Measurements from ENCODE around the gene THOC3. TPM values are rescaled to one million over a fixed set of nuclear protein-coding genes. Genes with fewer than 3 reads are reported as not detected.
"Not testable (repeated sequence)": the region's sequence is repeated elsewhere in the genome, so short reads cannot be mapped to it uniquely, and the experiment has no call there.

The THOC3 gene
- polyA plus RNA-seq, 3 donors, result 10.9 to 41.4 (median 29.7) TPM

- no peak for DNase-seq
- Mint-ChIP-seq H3K36me3 (peaks cover 0 to 6% of the 10 kb centered on the region in 2 donors), H3K9me3 (no peaks in the 10 kb centered on the region), H3K4me1 (no peaks in the 10 kb centered on the region), H3K27me3 (ENCODE audit: low read depth in 3 of 3) (peaks cover 0 to 4% (median 3%) of the 10 kb centered on the region in 3 donors), H3K4me3 (no peak overlapping the region), H3K27ac (no peak overlapping the region)
- H3K9ac ChIP-seq (ENCODE audit: insufficient read depth, low read length, poor library complexity, severe bottlenecking), result no peak overlapping the region
- 91% methylated on average over 9 of the region's 9 CpGs for WGBS (ENCODE audit: insufficient coverage)
- H3K27ac ChIP-seq (ENCODE audit: low read depth in 1 of 2, low read length in 2 of 2), result no peak overlapping the region
- H3K79me2 ChIP-seq (ENCODE audit: insufficient read depth, low read length), result no peaks in the 10 kb centered on the region
- H4K20me1 ChIP-seq (ENCODE audit: insufficient read depth, low read length), result no peaks in the 10 kb centered on the region
- H3K36me3 ChIP-seq (replicated peaks in 1 of 2; ENCODE audit: control insufficient read depth in 1 of 2, insufficient read depth in 2 of 2, low read length in 2 of 2), result no peaks in the 10 kb centered on the region
- H3K4me3 ChIP-seq (replicated peaks in 1 of 3; ENCODE audit: low read depth in 2 of 3, low read length in 3 of 3), result no peak overlapping the region
- no peak overlapping the region for H2AFZ ChIP-seq (ENCODE audit: insufficient read depth, low read depth, low read length, poor library complexity, severe bottlenecking)
- no peak overlapping the region for H3K4me2 ChIP-seq (replicated peaks; ENCODE audit: extremely low read depth, low read length, poor library complexity, severe bottlenecking)
- intact Hi-C loops (cut with micrococcal nuclease), result no loop called here
- H3K4me1 ChIP-seq (ENCODE audit: control insufficient read depth in 1 of 2, insufficient read depth in 2 of 2, low read length in 2 of 2), result no peaks in the 10 kb centered on the region
- no peak for TF ChIP-seq CTCF (IDR thresholded peaks at IDR 0.05)
- no peaks in the 10 kb centered on the region for H3K9me3 ChIP-seq (replicated peaks in 1 of 2; ENCODE audit: control insufficient read depth in 1 of 2, insufficient read depth in 1 of 2, low read length in 2 of 2)
- no peaks in the 10 kb centered on the region for H3K27me3 ChIP-seq (ENCODE audit: control insufficient read depth in 2 of 2, insufficient read depth in 2 of 2, low read length in 2 of 2)
Observed at GRCh38 chr5:175921061-175921730, 46.9 kb downstream of the THOC3 start.

GRCh38 chr5:175920231-175920811, 47.8 kb downstream of the THOC3 start:
- no peak for DNase-seq
- H3K27me3 Mint-ChIP-seq (ENCODE audit: low read depth in 3 of 3), result peaks cover 0 to 3% (median 0%) of the 10 kb centered on the region in 3 donors
- no peak for TF ChIP-seq CTCF (IDR thresholded peaks at IDR 0.05)
- no peak overlapping the region for H2AFZ ChIP-seq (ENCODE audit: insufficient read depth, low read depth, low read length, poor library complexity, severe bottlenecking)
- peaks cover 0 to 6% of the 10 kb centered on the region in 2 donors for H3K36me3 Mint-ChIP-seq
- no peaks in the 10 kb centered on the region for H3K79me2 ChIP-seq (ENCODE audit: insufficient read depth, low read length)
- H3K4me3 Mint-ChIP-seq, result no peak overlapping the region
- no peak overlapping the region for H3K27ac ChIP-seq (ENCODE audit: low read depth in 1 of 2, low read length in 2 of 2)
- no peak overlapping the region for H3K9ac ChIP-seq (ENCODE audit: insufficient read depth, low read length, poor library complexity, severe bottlenecking)
- no peaks in the 10 kb centered on the region for H4K20me1 ChIP-seq (ENCODE audit: insufficient read depth, low read length)
- no peaks in the 10 kb centered on the region for H3K4me1 ChIP-seq (ENCODE audit: control insufficient read depth in 1 of 2, insufficient read depth in 2 of 2, low read length in 2 of 2)
- H3K27ac Mint-ChIP-seq, result no peak overlapping the region
- no peaks in the 10 kb centered on the region for H3K9me3 ChIP-seq (replicated peaks in 1 of 2; ENCODE audit: control insufficient read depth in 1 of 2, insufficient read depth in 1 of 2, low read length in 2 of 2)
- no peaks in the 10 kb centered on the region for H3K9me3 Mint-ChIP-seq
- no peaks in the 10 kb centered on the region for H3K27me3 ChIP-seq (ENCODE audit: control insufficient read depth in 2 of 2, insufficient read depth in 2 of 2, low read length in 2 of 2)
- 95% methylated on average over 6 of the region's 9 CpGs for WGBS (ENCODE audit: insufficient coverage)
- peaks cover under 1% of the 10 kb centered on the region for H3K4me1 Mint-ChIP-seq
- intact Hi-C loops (cut with micrococcal nuclease), result no loop called here
- H3K4me2 ChIP-seq (replicated peaks; ENCODE audit: extremely low read depth, low read length, poor library complexity, severe bottlenecking), result no peak overlapping the region
- no peaks in the 10 kb centered on the region for H3K36me3 ChIP-seq (replicated peaks in 1 of 2; ENCODE audit: control insufficient read depth in 1 of 2, insufficient read depth in 2 of 2, low read length in 2 of 2)
- no peak overlapping the region for H3K4me3 ChIP-seq (replicated peaks in 1 of 3; ENCODE audit: low read depth in 2 of 3, low read length in 3 of 3)

- H3K4me3 Mint-ChIP-seq; H3K27ac ChIP-seq (ENCODE audit: low read depth in 1 of 2, low read length in 2 of 2); intact Hi-C loops (cut with micrococcal nuclease); H2AFZ ChIP-seq (ENCODE audit: insufficient read depth, low read depth, low read length, poor library complexity, severe bottlenecking); H3K27me3 ChIP-seq (ENCODE audit: control insufficient read depth in 2 of 2, insufficient read depth in 2 of 2, low read length in 2 of 2); H3K4me1 Mint-ChIP-seq; H3K79me2 ChIP-seq (ENCODE audit: insufficient read depth, low read length); H3K4me2 ChIP-seq (replicated peaks; ENCODE audit: extremely low read depth, low read length, poor library complexity, severe bottlenecking); H3K9me3 ChIP-seq (replicated peaks in 1 of 2; ENCODE audit: control insufficient read depth in 1 of 2, insufficient read depth in 1 of 2, low read length in 2 of 2); H3K36me3 Mint-ChIP-seq; DNase-seq; H4K20me1 ChIP-seq (ENCODE audit: insufficient read depth, low read length); H3K27ac Mint-ChIP-seq; H3K4me3 ChIP-seq (replicated peaks in 1 of 3; ENCODE audit: low read depth in 2 of 3, low read length in 3 of 3); H3K27me3 Mint-ChIP-seq (ENCODE audit: low read depth in 3 of 3); H3K36me3 ChIP-seq (replicated peaks in 1 of 2; ENCODE audit: control insufficient read depth in 1 of 2, insufficient read depth in 2 of 2, low read length in 2 of 2); H3K9me3 Mint-ChIP-seq; H3K9ac ChIP-seq (ENCODE audit: insufficient read depth, low read length, poor library complexity, severe bottlenecking); H3K4me1 ChIP-seq (ENCODE audit: control insufficient read depth in 1 of 2, insufficient read depth in 2 of 2, low read length in 2 of 2): not testable (repeated sequence)
- WGBS (ENCODE audit: insufficient coverage), result no CpG with 5 or more reads among the region's 7 CpGs
Observed at GRCh38 chr5:175915066-175916037, 52.8 kb downstream of the THOC3 start.

Measured in CD14-positive monocyte (primary cell).